Activated CD8-positive, alpha-beta memory T cell treated with anti-CD3 and anti-CD28 coated beads for 48 hours (primary cell): ENCODE data around the gene PTPRN2.

ENCODE experiments used
- DNase-seq, 3 experiments: peaks; one replicate each; pipeline ENCODE4 v3.0.0-alpha.2; 2020; ENCODE audit warnings: low read depth in 2 of 3, low spot score in 2 of 3

The PTPRN2 gene

DNA sequence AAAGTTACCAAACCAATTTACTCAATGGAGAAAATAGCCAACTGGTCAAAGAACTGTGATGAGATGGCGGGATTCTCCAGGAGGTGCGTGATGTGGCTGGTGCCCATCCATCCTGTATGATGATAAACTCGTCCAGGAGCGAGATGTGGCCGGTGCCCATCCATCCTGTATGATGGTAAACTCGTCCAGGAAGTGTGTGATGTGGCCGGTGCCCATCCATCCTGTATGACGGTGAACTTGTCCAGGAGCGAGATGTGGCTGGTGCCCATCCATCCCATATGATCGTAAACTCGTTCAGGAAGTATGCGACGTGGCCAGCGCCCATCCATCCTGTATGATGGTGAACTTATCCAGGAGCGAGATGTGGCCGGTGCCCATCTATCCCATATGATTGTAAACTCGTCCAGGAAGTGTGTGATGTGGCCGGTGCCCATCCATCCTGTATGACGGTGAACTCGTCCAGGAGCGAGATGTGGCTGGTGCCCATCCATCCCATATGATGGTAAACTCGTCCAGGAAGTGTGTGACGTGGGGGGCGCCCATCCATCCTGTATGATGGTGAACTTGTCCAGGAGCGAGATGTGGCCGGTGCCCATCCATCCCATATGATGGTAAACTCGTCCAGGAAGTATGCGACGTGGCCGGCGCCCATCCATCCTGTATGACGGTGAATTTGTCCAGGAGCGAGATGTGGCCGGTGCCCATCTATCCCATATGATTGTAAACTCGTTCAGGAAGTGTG lies 754.6 kb downstream of the PTPRN2 start:
- no peak for DNase-seq

DNA sequence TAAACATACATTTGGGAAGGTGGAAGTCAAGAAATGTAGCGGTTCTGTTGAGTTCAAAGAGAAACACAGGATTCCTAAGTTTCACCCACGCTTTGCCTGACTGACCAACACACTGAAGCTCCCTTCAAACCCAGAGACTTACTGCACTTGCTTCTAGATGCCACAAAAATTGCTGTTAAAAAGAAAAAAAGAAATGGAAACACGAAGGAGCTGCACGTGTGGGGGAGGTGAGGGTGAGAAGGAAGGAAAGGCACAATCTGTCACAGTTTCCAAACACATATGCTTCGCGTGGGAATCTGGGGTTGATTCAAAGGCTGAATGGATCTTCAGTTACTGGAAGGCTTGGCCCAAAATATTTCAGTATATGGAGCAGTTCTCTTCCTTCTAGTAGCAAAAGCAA lies 755.2 kb downstream of the PTPRN2 start:
- no peak for DNase-seq

DNA sequence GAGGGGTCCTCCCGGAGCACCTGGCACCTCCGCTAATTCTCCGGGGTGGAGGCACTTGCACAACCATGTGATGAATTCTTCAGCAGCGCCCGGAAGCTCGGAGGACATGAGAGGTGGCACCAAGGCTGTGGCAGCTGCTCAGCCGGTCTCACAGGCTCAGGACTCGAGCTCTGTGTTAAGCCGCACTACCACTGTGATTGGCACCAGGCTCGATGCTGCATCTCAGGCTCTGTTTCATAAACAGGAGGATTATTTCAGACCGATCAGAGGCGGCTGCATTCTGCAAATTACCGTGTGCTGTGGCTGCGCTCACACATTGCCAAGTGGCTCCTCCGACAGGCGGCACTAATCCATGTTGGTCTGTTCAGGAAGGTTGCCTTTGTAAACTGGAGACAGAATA lies 755.6 kb downstream of the PTPRN2 start:
- no peak for DNase-seq

DNA sequence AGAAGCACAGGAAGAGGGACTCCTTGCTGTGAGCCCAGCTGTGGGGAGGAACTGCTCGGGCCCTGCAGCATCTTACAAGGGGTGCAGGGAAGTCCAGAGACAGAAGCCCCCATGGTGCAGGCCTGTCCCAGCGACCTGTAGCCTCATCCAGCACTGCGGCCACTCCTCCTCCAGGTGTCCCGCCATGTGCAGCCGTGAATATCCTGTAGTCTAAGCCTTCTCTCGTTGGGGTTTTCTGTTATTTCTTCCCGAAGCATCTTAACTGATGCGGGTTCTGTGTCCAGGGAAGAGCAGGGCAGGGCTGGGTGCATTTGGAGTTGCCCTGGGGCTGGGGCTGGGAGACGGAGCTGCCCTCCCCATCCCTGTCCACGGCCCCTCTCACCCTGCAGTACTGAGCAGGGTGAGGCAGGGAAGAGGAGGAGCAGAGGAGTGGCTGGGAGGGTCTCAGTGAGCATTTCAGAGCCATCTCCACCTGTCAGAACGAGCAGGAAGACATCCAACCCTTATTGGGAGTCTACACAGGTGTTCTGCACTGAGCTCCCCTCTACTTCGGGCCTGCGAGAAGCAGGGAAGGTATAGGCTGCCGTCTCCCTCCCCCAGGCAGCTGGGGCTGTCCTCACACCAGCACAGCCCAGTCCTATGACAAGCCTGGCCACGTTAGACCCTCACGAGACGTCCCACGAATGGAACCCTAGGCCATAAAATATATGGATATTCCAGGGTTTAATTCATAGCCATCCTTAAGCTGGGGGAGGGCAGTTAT lies 756.3 kb downstream of the PTPRN2 start:
- DNase-seq = no peak

DNA sequence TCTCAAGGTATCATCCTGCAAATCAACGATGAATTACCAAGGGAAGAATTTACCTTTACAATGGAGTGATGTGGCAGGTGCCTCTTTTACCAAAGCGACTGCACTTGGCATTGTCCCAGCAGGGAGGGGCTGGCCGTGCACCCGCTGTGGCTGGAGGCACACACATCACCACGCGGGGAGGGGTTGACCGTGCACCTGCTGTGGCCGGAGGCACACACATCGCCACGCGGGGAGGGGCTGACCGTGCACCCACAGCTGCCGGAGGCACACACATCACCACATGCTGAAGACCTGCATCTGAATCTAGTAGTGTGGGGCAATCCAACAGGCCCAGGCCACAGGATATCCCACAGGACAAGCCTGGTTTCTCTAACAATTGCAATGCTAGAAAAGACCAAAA lies 757.3 kb downstream of the PTPRN2 start:
- DNase-seq = no peak

DNA sequence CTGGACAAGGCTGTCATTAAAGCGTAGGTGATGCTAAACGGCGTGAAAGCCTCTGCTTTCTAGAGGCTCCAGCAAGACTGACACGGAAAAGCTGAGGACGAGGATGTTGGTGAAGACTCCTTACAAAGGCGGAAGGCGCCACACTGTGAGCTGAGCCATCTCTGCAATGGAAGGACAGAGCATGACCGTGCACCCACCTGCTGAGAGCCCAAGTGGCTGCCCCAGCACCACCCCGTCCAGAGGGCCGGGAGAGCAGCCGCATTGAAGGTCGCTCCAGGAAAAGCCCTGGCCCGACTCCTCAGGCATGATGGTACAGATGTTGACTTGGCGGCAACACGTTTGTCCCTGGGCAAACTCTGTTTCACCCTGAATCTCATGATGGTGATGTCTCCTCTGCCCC lies 758.1 kb downstream of the PTPRN2 start:
- no peak for DNase-seq

DNA sequence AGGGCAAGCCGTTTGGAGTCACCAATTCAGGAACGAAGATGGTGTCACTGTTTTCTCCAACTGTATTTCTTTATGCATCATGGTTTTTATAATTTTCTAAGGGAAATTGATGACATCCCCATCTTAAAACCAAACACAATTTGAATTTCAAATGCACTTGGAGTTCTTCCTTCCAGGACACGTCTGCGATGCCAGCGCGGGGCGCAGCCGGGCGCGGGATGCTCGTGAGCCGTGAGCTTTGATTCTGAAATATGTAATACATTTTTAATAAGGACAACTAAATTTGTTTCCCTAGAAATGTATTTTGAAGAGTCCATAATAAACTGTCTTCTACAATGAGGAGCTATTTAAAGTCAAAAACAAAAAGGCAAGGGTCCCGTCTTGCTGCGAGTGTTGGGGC lies 758.7 kb downstream of the PTPRN2 start:
- no peak for DNase-seq

DNA sequence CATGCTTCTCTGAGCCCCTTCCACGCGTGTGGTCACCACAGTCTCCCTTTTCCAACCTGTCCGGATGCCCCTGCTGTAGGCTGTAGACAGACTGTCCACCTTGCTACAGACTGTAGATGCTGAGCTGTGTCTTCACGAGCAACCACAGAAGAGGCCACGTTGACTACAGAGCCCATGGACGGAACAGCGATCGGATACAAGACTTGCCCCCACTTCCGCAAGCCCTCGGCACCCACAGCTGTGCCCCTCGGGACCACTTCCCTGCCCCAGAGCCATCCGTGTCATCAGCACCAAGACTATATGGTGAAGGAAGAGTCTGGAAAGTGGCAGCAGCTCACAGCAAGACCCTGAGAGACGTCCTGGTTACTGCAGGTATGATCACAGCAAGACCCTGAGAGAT lies 759.4 kb downstream of the PTPRN2 start:
- no peak for DNase-seq

DNA sequence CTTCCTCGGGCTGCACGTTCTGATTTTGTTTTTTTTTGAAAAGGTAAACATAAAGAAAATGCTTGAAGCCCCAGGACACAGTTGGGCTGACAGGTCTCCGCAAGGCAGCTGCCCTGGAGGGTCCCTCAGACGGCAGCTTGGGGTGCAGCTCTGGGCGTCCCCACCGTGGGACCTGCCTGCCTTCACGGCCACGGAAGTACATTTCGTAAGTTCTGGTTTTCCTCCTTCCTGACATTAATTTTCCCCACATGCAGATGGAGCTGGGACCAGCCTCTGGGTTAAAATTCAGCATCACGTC lies 759.8 kb downstream of the PTPRN2 start:
- no peak for DNase-seq

DNA sequence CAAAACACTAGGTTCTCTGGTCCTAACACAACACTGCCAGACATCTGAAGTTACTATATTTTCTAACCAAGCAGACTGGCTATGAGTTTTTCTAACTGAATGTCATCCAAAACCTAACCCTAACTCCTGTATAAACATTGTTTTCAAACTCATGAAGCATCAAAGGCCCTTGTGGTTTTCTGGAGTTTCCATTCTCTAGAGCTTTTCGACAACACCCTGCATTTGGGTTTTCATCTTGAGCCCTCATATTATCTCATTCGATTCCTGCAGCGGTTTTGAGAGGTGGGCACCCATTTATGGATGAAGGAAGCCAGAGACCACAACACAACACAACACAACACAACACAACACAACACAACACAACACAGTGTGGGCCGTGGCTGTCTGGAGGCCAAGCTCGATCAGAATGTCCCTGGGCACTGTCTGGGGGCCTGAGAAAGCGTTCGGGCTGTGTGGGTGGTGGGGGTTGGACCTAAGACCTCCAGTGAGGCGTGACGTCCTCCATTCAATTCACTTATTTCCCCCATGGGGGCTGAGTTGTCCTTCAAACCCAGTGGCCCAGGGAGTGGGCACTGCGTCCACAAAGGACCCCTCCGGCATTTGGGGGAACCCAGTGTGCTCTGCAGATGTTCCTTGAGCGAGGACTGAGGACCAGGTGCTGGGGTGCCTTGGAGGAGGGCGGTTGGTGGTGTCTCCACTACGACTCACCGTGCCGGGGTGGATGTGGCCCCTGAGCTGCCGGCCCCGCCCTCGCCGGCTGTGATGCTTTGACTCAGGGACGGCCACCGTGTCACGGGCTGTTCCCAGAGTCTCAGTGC lies 760.4 kb downstream of the PTPRN2 start:
- DNase-seq = no peak

DNA sequence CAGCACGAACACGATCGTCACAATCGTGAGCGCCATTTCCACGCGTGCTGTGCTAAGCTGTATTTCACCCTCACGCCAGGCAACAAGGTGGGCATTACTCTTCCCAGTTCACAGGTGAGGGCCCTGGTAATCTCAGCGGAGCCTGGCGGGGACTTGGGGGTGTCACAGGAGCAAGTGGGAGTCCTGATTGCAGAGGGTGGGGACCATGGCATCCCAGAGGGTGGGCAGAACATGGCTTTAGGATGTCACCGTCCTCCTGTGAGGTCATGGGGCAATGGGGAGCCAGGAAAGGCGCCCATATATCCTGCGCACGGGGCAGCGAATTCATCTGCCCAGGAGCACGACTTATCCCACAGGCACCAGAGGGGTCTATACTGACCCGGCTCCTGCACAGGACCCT lies 761.1 kb downstream of the PTPRN2 start:
- no peak for DNase-seq

DNA sequence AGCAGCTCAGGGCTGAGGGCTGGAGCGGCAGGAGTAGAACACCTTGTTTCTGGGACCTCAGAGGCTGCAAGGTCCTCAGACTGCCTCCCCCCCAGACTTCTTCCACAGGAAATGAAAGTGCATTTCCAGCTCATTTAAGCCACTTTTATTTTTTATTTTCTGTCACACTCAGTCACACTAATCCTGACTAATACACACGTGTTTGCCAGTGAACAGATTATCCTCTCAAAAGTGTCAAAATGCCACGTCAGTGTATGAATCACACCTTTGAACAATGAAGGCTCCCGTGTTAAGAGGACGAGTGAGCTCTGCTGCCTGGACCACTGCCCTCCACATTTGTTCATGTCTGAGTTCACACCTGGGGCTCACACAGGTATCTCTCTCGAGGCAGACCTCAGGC lies 762.3 kb downstream of the PTPRN2 start:
- DNase-seq = no peak

DNA sequence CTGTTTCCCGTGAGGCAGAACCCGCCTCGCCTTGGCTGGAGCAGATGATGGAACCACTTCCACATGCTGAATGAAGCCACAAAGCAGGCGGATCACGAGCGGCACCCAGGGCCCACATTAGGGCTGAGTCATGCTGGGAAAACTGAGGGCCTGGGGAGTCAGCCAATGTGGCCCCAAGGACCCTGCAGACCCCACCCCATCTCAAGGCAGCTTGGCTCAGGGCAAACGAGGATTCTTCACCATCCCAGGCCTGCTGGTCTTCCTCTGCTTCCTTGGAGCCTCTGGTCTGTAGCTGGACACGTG lies 762.9 kb downstream of the PTPRN2 start:
- no peak for DNase-seq

DNA sequence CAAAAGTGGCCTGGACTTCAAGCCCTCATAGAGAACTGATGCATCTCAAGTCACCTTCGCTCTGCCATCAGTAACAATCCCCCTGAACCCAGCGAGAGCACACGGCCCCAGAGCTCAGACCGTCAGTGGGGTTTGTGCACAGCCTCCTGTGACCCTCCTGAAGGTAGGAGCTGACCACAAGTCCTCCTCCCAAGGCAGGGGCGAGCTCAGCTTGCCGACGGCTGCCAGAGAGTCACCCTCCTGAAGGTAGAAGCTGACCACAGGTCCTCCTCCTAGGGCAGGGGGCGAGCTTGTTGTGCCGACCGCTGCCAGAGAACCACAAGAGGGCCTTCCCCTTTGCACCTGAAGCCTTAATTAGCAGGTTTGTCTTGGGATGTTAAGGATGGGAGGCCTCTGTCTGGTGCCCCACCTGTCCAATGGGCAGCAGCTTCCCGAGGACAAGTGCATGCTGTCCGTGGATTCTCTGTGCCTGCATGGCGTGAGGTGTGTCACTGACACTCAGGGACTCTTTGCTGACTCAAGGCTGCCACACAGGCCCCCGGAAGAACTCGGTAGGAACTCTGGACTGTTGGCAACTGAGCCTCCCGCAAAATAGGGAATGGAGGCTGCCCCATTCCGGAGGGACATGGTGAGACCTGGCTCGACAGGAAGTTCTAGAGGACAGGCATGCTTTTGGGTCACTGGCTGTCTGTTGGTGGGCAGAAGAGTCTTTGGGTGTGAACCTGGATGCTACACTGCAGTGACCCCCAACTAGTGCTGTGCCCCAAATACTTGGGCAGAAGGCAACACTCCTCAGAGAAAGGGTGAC lies 763.4 kb downstream of the PTPRN2 start:
- DNase-seq = no peak

DNA sequence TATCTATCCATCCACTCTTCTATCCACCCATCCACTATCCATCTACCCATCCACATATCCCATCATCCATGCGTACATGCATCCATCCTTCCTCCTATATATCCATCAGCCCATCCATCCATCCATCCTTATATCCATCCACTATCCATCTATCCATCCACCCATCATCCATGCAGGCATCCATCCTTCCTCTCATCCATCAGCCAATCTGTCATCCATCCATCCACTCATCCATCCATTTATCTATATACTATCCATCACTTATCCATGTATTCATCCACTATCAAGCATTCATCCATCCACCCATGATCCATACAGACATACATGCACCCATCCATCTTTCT lies 765.0 kb downstream of the PTPRN2 start:
- no peak for DNase-seq

DNA sequence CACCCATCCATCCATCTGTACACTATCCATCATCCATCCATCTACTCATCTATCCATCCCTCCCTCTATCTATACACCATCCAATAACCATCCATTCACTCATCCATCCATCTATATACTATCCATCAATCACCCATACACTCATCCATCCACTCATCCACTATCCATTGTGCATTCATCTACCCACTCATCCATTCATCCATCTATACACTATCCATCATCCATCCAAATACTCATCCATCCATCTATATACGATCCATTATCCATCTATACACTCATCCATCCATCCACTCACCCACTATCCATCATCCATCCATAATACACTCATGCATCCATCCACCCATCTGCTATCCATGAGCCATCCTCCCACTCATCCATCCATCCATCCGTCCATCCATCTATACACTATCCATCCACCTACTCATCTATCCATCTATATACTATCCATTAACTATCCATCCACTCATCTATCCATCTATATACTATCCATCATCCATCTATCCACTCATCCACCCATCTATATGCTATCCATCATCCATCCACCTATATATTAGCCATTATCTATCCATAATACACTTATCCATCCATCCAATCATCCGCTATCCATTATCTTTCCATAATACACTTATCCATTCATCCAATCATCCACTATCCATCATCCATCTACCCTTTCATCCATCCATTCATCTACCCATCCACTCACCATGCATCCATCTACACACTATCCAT lies 765.5 kb downstream of the PTPRN2 start:
- no peak for DNase-seq

DNA sequence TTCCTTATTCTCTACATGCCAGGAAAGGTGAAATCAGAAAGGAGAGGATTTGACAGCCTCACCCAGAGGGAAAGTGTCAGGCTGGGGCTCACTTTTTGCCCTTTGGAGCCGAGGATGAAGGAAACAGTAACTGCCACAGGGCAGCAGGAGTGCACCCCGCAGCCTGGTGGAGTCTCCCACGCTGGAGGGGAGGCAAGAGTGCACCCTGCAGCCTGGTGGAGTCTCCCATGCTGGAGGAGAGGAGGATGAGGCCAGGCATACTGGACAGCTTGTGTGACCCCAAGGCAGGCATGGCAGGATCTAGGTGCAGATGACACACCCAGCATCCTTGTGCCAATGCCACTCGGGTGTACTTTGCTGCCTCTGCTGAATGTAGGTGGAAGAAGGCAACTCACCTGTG lies 766.8 kb downstream of the PTPRN2 start:
- DNase-seq = no peak

DNA sequence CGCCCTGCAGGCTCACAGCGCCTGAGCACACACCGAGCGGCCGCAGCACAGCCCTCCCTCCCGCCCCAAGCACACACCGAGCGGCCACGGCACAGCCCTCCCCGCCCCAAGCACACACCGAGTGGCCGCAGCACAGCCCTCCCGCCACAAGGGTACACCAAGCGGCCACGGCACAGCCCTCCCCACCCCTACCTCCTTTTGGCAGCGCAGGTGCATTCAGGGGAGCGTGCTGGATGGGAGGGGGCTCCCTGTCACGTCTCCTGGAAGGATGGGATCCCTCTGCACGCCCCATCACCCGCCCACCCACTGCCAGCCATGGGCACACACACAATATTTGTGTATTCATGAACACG lies 768.2 kb downstream of the PTPRN2 start:
- DNase-seq = no peak

DNA sequence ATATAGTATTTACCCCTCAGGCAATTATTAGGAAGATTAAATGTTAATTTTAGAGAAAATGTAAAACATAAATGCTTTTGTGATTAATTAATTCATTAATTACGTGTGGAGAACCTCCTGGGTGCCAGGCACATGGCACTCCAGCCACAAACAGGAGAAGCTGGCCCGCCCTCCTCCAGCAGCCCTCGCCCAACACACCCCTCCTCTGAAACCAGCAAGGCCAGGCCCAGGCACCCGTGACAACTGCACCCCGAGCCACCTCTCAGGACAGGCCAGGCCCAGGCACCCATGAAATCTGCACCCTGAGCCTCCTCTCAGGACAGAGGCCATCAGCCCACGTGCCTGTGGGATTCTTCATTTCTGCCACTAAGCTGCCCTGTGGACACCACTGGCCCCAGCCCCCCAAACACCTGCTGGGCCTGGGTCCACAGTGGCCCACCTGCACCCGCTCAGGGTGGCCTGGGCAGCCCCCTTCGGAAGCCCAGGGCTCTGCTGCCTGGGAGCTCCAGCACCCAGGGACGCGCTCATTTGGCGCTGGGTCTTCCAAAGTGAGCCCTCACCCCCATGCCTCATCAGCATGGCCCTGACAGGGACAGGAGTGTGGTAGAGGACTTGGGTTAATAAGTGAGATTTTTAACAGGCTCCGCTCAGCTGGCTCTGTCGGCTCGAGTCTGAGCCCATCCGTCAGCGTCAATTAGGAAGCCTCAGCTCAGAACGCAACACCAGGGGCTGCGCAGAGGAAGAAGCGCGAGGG lies 768.7 kb downstream of the PTPRN2 start:
- no peak for DNase-seq

DNA sequence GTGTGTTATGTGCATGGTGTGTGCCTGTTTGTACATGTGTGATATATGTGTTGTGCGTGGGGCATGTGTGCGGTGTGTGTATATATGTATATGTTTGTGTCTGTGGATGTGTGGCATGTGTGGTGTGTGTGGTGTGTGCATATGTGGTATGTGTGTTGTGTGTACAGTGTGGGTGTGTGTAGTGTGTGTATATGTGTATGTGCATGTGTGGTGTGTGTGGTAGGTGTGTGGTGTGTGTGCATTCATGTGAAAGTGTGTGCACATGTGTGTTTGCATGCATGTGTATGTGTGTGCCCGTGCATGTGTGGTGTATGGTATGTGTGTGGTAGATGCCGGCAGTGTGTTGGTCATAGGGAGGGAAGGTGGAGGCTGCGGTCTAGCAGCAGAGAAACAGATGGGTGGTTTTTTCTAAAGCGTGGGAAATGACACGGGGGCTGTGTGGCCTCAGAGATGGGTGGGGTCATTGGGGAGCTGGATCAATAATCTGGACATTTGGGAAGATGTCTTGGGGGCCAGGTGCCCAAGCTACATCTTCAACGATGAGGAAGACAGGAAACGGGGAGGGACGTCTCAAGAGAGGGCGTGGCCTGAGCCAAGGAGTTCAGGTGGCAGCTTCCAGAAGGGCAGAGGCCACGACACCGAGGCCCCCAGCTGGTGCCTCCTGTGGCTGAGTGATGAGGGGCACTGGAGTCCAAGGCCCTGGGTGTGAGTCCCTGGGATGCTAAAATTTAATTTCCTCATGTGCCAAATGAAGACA lies 769.5 kb downstream of the PTPRN2 start:
- DNase-seq = no peak
